ENCODE measurements around the gene GYG2.
"Not testable (repeated sequence)": the region's sequence is repeated elsewhere in the genome, so short reads cannot be mapped to it uniquely, and the experiment has no call there.

The GYG2 gene

GRCh38 chrX:2901367-2902036 lies 72.8 kb downstream of the GYG2 start:
- Histone ChIP-seq H3K9ac (ENCODE audit: low read length) (no peak overlapping the region), H3K36me3 (ENCODE audit: control insufficient read depth, insufficient read depth, low read length) (no peaks in the 10 kb centered on the region), H3K4me1 (ENCODE audit: control insufficient read depth, insufficient read depth, low read length) (no peaks in the 10 kb centered on the region), H3K4me3 (ENCODE audit: low read length) (no peak overlapping the region), H3K27me3 (ENCODE audit: control insufficient read depth, insufficient read depth, low read length) (no peaks in the 10 kb centered on the region), H3K27ac (ENCODE audit: low read depth, low read length) (no peak overlapping the region)

GRCh38 chrX:2902841-2903240 lies 74.1 kb downstream of the GYG2 start:
- Histone ChIP-seq H3K27ac (ENCODE audit: low read depth, low read length) (no peak overlapping the region), H3K9ac (ENCODE audit: low read length) (no peak overlapping the region), H3K36me3 (ENCODE audit: control insufficient read depth, insufficient read depth, low read length) (peaks cover 3% of the 10 kb centered on the region), H3K27me3 (ENCODE audit: control insufficient read depth, insufficient read depth, low read length) (no peaks in the 10 kb centered on the region), H3K4me1 (ENCODE audit: control insufficient read depth, insufficient read depth, low read length) (no peaks in the 10 kb centered on the region), H3K4me3 (ENCODE audit: low read length) (no peak overlapping the region)

- Histone ChIP-seq H3K36me3 (ENCODE audit: control insufficient read depth, insufficient read depth, low read length) (peaks cover 3% of the 10 kb centered on the region), H3K9ac (ENCODE audit: low read length) (no peak overlapping the region), H3K27ac (ENCODE audit: low read depth, low read length) (no peak overlapping the region), H3K4me1 (ENCODE audit: control insufficient read depth, insufficient read depth, low read length) (no peaks in the 10 kb centered on the region), H3K4me3 (ENCODE audit: low read length) (no peak overlapping the region), H3K27me3 (ENCODE audit: control insufficient read depth, insufficient read depth, low read length) (no peaks in the 10 kb centered on the region)
Observed at GRCh38 chrX:2903366-2903765, 74.6 kb downstream of the GYG2 start.

- H3K27me3 ChIP-seq (ENCODE audit: control insufficient read depth, insufficient read depth, low read length): peaks cover 2% of the 10 kb centered on the region
- H3K9ac ChIP-seq (ENCODE audit: low read length): no peak overlapping the region
- H3K36me3 ChIP-seq (ENCODE audit: control insufficient read depth, insufficient read depth, low read length): peaks cover 3% of the 10 kb centered on the region
- H3K27ac ChIP-seq (ENCODE audit: low read depth, low read length): no peak overlapping the region
- H3K4me1 ChIP-seq (ENCODE audit: control insufficient read depth, insufficient read depth, low read length): no peaks in the 10 kb centered on the region
- no peak overlapping the region for H3K4me3 ChIP-seq (ENCODE audit: low read length)
Observed at GRCh38 chrX:2907295-2907694, 78.6 kb downstream of the GYG2 start.

- Histone ChIP-seq H3K27ac (ENCODE audit: low read depth, low read length) (no peak overlapping the region), H3K4me3 (ENCODE audit: low read length) (no peak overlapping the region), H3K36me3 (ENCODE audit: control insufficient read depth, insufficient read depth, low read length) (peaks cover 3% of the 10 kb centered on the region), H3K27me3 (ENCODE audit: control insufficient read depth, insufficient read depth, low read length) (peaks cover 2% of the 10 kb centered on the region), H3K9ac (ENCODE audit: low read length) (no peak overlapping the region), H3K4me1 (ENCODE audit: control insufficient read depth, insufficient read depth, low read length) (no peaks in the 10 kb centered on the region)
Observed at GRCh38 chrX:2908125-2908685, 79.5 kb downstream of the GYG2 start.

- Histone ChIP-seq H3K27ac (ENCODE audit: low read depth, low read length) (no peak overlapping the region), H3K36me3 (ENCODE audit: control insufficient read depth, insufficient read depth, low read length) (peaks cover 3% of the 10 kb centered on the region), H3K27me3 (ENCODE audit: control insufficient read depth, insufficient read depth, low read length) (peaks cover 2% of the 10 kb centered on the region), H3K4me3 (ENCODE audit: low read length) (no peak overlapping the region), H3K9ac (ENCODE audit: low read length) (no peak overlapping the region), H3K4me1 (ENCODE audit: control insufficient read depth, insufficient read depth, low read length) (no peaks in the 10 kb centered on the region)
Observed at GRCh38 chrX:2910109-2910508, 81.4 kb downstream of the GYG2 start.

GRCh38 chrX:2913118-2913517 lies 84.4 kb downstream of the GYG2 start:
- Histone ChIP-seq H3K27ac (ENCODE audit: low read depth, low read length) (no peak overlapping the region), H3K9ac (ENCODE audit: low read length) (no peak overlapping the region), H3K36me3 (ENCODE audit: control insufficient read depth, insufficient read depth, low read length) (no peaks in the 10 kb centered on the region), H3K4me3 (ENCODE audit: low read length) (no peak overlapping the region), H3K4me1 (ENCODE audit: control insufficient read depth, insufficient read depth, low read length) (no peaks in the 10 kb centered on the region), H3K27me3 (ENCODE audit: control insufficient read depth, insufficient read depth, low read length) (peaks cover 2% of the 10 kb centered on the region)

GRCh38 chrX:2917767-2918166 lies 89.0 kb downstream of the GYG2 start:
- no peak overlapping the region for H3K27ac ChIP-seq (ENCODE audit: low read depth, low read length)
- H3K36me3 ChIP-seq (ENCODE audit: control insufficient read depth, insufficient read depth, low read length): peaks cover 7% of the 10 kb centered on the region
- H3K4me3 ChIP-seq (ENCODE audit: low read length): no peak overlapping the region
- no peaks in the 10 kb centered on the region for H3K27me3 ChIP-seq (ENCODE audit: control insufficient read depth, insufficient read depth, low read length)
- H3K4me1 ChIP-seq (ENCODE audit: control insufficient read depth, insufficient read depth, low read length): no peaks in the 10 kb centered on the region
- H3K9ac ChIP-seq (ENCODE audit: low read length): no peak overlapping the region

GRCh38 chrX:2921193-2921592 lies 92.5 kb downstream of the GYG2 start:
- H3K4me1 ChIP-seq (ENCODE audit: control insufficient read depth, insufficient read depth, low read length): no peaks in the 10 kb centered on the region
- no peak overlapping the region for H3K9ac ChIP-seq (ENCODE audit: low read length)
- H3K4me3 ChIP-seq (ENCODE audit: low read length): no peak overlapping the region
- H3K27ac ChIP-seq (ENCODE audit: low read depth, low read length): no peak overlapping the region
- H3K36me3 ChIP-seq (ENCODE audit: control insufficient read depth, insufficient read depth, low read length): peaks cover 7% of the 10 kb centered on the region
- no peaks in the 10 kb centered on the region for H3K27me3 ChIP-seq (ENCODE audit: control insufficient read depth, insufficient read depth, low read length)

- H3K27me3 ChIP-seq (ENCODE audit: control insufficient read depth, insufficient read depth, low read length): no peaks in the 10 kb centered on the region
- no peak overlapping the region for H3K27ac ChIP-seq (ENCODE audit: low read depth, low read length)
- H3K4me1 ChIP-seq (ENCODE audit: control insufficient read depth, insufficient read depth, low read length): no peaks in the 10 kb centered on the region
- no peak overlapping the region for H3K4me3 ChIP-seq (ENCODE audit: low read length)
- H3K9ac ChIP-seq (ENCODE audit: low read length): no peak overlapping the region
- H3K36me3 ChIP-seq (ENCODE audit: control insufficient read depth, insufficient read depth, low read length): peaks cover 7% of the 10 kb centered on the region
Observed at GRCh38 chrX:2921750-2922149, 93.0 kb downstream of the GYG2 start.

GRCh38 chrX:2924151-2924550 lies 95.4 kb downstream of the GYG2 start:
- peaks cover 7% of the 10 kb centered on the region for H3K36me3 ChIP-seq (ENCODE audit: control insufficient read depth, insufficient read depth, low read length)
- no peaks in the 10 kb centered on the region for H3K4me1 ChIP-seq (ENCODE audit: control insufficient read depth, insufficient read depth, low read length)
- no peak overlapping the region for H3K27ac ChIP-seq (ENCODE audit: low read depth, low read length)
- no peak overlapping the region for H3K9ac ChIP-seq (ENCODE audit: low read length)
- H3K4me3 ChIP-seq (ENCODE audit: low read length): no peak overlapping the region
- H3K27me3 ChIP-seq (ENCODE audit: control insufficient read depth, insufficient read depth, low read length): no peaks in the 10 kb centered on the region

GRCh38 chrX:2926255-2926654 lies 97.5 kb downstream of the GYG2 start:
- not testable (repeated sequence) for H3K36me3 ChIP-seq (ENCODE audit: control insufficient read depth, insufficient read depth, low read length); H3K27ac ChIP-seq (ENCODE audit: low read depth, low read length); H3K9ac ChIP-seq (ENCODE audit: low read length); H3K27me3 ChIP-seq (ENCODE audit: control insufficient read depth, insufficient read depth, low read length); H3K4me3 ChIP-seq (ENCODE audit: low read length); H3K4me1 ChIP-seq (ENCODE audit: control insufficient read depth, insufficient read depth, low read length)

GRCh38 chrX:2926664-2927275 lies 98.0 kb downstream of the GYG2 start:
- Histone ChIP-seq H3K27me3 (ENCODE audit: control insufficient read depth, insufficient read depth, low read length) (no peaks in the 10 kb centered on the region), H3K4me1 (ENCODE audit: control insufficient read depth, insufficient read depth, low read length) (no peaks in the 10 kb centered on the region), H3K4me3 (ENCODE audit: low read length) (no peak overlapping the region), H3K9ac (ENCODE audit: low read length) (no peak overlapping the region), H3K27ac (ENCODE audit: low read depth, low read length) (no peak overlapping the region), H3K36me3 (ENCODE audit: control insufficient read depth, insufficient read depth, low read length) (no peaks in the 10 kb centered on the region)
